ENCODE results near the gene TMTC1. TPM values are rescaled to one million over a fixed set of nuclear protein-coding genes. Genes with fewer than 3 reads are reported as not detected.

The TMTC1 gene
- total and polyA plus RNA-seq, 8 donors: 1.2 to 5.1 (median 2.8) TPM

- no peak for ATAC-seq
- intact Hi-C loops (cut with DNase I): no loop called here
- H3K36me3 ChIP-seq: no peaks in the 10 kb centered on the region
- no peaks in the 10 kb centered on the region for H3K27me3 ChIP-seq
- DNase-seq: no peak
- FAIRE-seq: no peak
- H3K4me3 ChIP-seq: no peak overlapping the region
- no peak overlapping the region for H3K27ac ChIP-seq
- TF ChIP-seq CTCF (IDR thresholded peaks at IDR 0.05): no peak
- H3K9me3 ChIP-seq: no peaks in the 10 kb centered on the region
- H3K4me1 ChIP-seq: no peaks in the 10 kb centered on the region
- WGBS, 2 donors: 67 to 76% methylated on average over 4 of the region's 4 CpGs
Measured at GRCh38 chr12:29650371-29650770, 133.4 kb downstream of the TMTC1 start.

GRCh38 chr12:29649722-29650121 lies 134.0 kb downstream of the TMTC1 start:
- Histone ChIP-seq H3K4me1 (no peaks in the 10 kb centered on the region), H3K27me3 (no peaks in the 10 kb centered on the region), H3K9me3 (no peaks in the 10 kb centered on the region), H3K36me3 (no peaks in the 10 kb centered on the region), H3K4me3 (no peak overlapping the region), H3K27ac (no peak overlapping the region)
- ATAC-seq: no peak
- intact Hi-C loops (cut with DNase I): no loop called here
- no peak for TF ChIP-seq CTCF (IDR thresholded peaks at IDR 0.05)
- 41 to 42% methylated on average over 2 of the region's 2 CpGs for WGBS, 2 donors
- no peak for DNase-seq
- no peak for FAIRE-seq

GRCh38 chr12:29644536-29645162 lies 139.1 kb downstream of the TMTC1 start:
- intact Hi-C loops (cut with DNase I): no loop called here
- Histone ChIP-seq H3K4me3 (no peak overlapping the region), H3K4me1 (no peaks in the 10 kb centered on the region), H3K36me3 (no peaks in the 10 kb centered on the region), H3K27me3 (no peaks in the 10 kb centered on the region), H3K9me3 (no peaks in the 10 kb centered on the region), H3K27ac (no peak overlapping the region)
- FAIRE-seq: no peak
- no peak for DNase-seq
- 100% methylated on average over 1 of the region's 1 CpG for WGBS, 2 donors
- no peak for ATAC-seq
- TF ChIP-seq CTCF (IDR thresholded peaks at IDR 0.05): no peak

- ATAC-seq: peak in 1 of 4 donors; percentile 20
- H3K27ac ChIP-seq: no peak overlapping the region
- intact Hi-C loops (cut with DNase I): no loop called here
- WGBS, 2 donors: 33 to 47% methylated on average over 13 of the region's 13 CpGs
- H3K9me3 ChIP-seq: no peaks in the 10 kb centered on the region
- H3K27me3 ChIP-seq: no peaks in the 10 kb centered on the region
- DNase-seq: no peak
- H3K4me3 ChIP-seq: no peak overlapping the region
- H3K36me3 ChIP-seq: no peaks in the 10 kb centered on the region
- H3K4me1 ChIP-seq: no peaks in the 10 kb centered on the region
- no peak for FAIRE-seq
- no peak for TF ChIP-seq CTCF (IDR thresholded peaks at IDR 0.05)
Measured at GRCh38 chr12:29640589-29641345, 143.0 kb downstream of the TMTC1 start.

GRCh38 chr12:29639893-29640495 lies 143.7 kb downstream of the TMTC1 start:
- Histone ChIP-seq H3K4me3 (no peak overlapping the region), H3K9me3 (no peaks in the 10 kb centered on the region), H3K36me3 (no peaks in the 10 kb centered on the region), H3K4me1 (no peaks in the 10 kb centered on the region), H3K27ac (no peak overlapping the region), H3K27me3 (no peaks in the 10 kb centered on the region)
- 66 to 72% methylated on average over 10 of the region's 10 CpGs for WGBS, 2 donors
- intact Hi-C loops (cut with DNase I): no loop called here
- FAIRE-seq (no peak), ATAC-seq (no peak), DNase-seq (no peak)
- TF ChIP-seq CTCF (IDR thresholded peaks at IDR 0.05): no peak

Measured in pancreas (tissue), 10 donors.